Esophagus squamous epithelium (tissue), 5 donors: Measurements from ENCODE around the gene SEPTIN2. TPM values are rescaled to one million over a fixed set of nuclear protein-coding genes. Genes with fewer than 3 reads are reported as not detected.

ENCODE experiments used
- DNase-seq: peaks from one replicate; lab custom pipeline; 2025; lab: John Stamatoyannopoulos, UW
- H3K27ac ChIP-seq, 4 donors: fragments of 200-600 bp; sonication (generic); one replicate each; pipeline ENCODE4 v1.5.1; 2016 to 2019; ENCODE audit warnings: mild to moderate bottlenecking in 1 of 4
- H3K27me3 ChIP-seq, 4 donors: fragments of 200-600 bp; sonication (generic); 1 replicate in 3 of 4; 2 replicates in 1 of 4; pipeline versions ENCODE4 v1.5.1 to v1.6.0; 2017 to 2021; ENCODE audit warnings: antibody characterized with exemption in 1 of 4
- H3K36me3 ChIP-seq, 3 donors: fragments of 200-600 bp; sonication (generic); one replicate each; pipeline ENCODE4 v1.5.1; 2016 to 2019
- H3K4me1 ChIP-seq, 3 donors: fragments of 200-600 bp; sonication (generic); one replicate each; pipeline ENCODE4 v1.5.1; 2017 to 2019
- H3K4me3 ChIP-seq, 4 donors: fragments of 200-600 bp; sonication (generic); 1 replicate in 3 of 4; 2 replicates in 1 of 4; pipeline ENCODE4 v1.5.1; 2016 to 2019; ENCODE audit warnings: mild to moderate bottlenecking in 2 of 4, moderate library complexity in 1 of 4
- H3K9me3 ChIP-seq, 3 donors: fragments of 200-600 bp; sonication (generic); one replicate each; pipeline ENCODE4 v1.5.1; 2016 to 2019
- POLR2A ChIP-seq, 4 donors: fragments of 450-650 bp; IDR thresholded peaks; one replicate each; pipeline ENCODE4 v1.6.1; 2017; ENCODE audit warnings: antibody characterized with exemption in 4 of 4, mild to moderate bottlenecking in 4 of 4, moderate library complexity in 3 of 4
- WGBS, 2 donors: methylation state at CpG; one replicate each; pipeline ENCODE4 v1.1.5; 2018; 5-methylcytosine and 5-hydroxymethylcytosine counted together
- intact Hi-C: fragments of 100-400 bp; cut with DNase I; formaldehyde crosslinking; loops from one replicate; pipeline ENCODE4 v1.15.0; 2022
- total RNA-seq, 4 donors: library from RNA; depleted of rRNA; stranded (reverse); fragments of >200 nt; gene quantifications; one replicate each; pipeline ENCODE4 v1.1.0, GENCODE V29; 2016
- TF ChIP-seq, protein P1 (sequence below), 6 experiments: fragments of 450-650 bp in 4 of 6; fragments of 200-600 bp in 2 of 6; sonication (generic) in 2 of 6; IDR thresholded peaks; one replicate each; pipeline ENCODE4 v1.5.1; 2016 to 2019; ENCODE audit warnings: antibody characterized with exemption in 6 of 6, mild to moderate bottlenecking in 4 of 6, moderate library complexity in 4 of 6
- donor health status: DM: yes; HTN: yes; CAD: no.

The SEPTIN2 gene
- total RNA-seq, 4 donors from 2014 or later, result 95.9 to 236 (median 185) TPM

DNA sequence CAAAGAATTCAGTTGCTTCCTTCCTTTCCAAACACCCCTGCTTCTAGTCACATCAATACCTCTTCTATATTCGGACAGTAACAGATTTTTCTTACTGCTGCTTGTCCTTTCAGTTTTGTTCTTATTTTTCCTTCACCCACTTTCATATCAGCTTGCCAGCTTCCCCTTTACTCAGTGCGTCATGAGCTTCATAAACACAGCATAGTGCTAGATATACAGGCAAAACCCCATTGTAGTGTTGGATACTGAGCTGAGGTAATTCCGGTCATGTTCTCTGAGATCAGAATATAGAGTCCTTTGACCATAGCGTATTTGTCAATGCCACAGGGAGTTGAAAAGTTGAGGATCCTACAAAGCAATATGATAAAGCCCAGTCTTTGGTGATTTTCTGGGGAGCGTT is 42.7 kb downstream of the SEPTIN2 start:
- Histone ChIP-seq H3K4me1 (peaks cover 0 to 53% (median 19%) of the 10 kb centered on the region in 3 donors), H3K4me3 (no peak overlapping the region), H3K36me3 (peaks cover 0 to 20% (median 0%) of the 10 kb centered on the region in 3 donors), H3K27me3 (no peaks in the 10 kb centered on the region), H3K9me3 (no peaks in the 10 kb centered on the region), H3K27ac (peak overlapping the region in 1 of 4 donors; percentile 41)
- WGBS, 2 donors, result 78 to 88% methylated on average over 5 of the region's 5 CpGs
- no peak for DNase-seq
- no peak for TF ChIP-seq POLR2A (IDR thresholded peaks at IDR 0.05)
- TF ChIP-seq, protein P1, sequence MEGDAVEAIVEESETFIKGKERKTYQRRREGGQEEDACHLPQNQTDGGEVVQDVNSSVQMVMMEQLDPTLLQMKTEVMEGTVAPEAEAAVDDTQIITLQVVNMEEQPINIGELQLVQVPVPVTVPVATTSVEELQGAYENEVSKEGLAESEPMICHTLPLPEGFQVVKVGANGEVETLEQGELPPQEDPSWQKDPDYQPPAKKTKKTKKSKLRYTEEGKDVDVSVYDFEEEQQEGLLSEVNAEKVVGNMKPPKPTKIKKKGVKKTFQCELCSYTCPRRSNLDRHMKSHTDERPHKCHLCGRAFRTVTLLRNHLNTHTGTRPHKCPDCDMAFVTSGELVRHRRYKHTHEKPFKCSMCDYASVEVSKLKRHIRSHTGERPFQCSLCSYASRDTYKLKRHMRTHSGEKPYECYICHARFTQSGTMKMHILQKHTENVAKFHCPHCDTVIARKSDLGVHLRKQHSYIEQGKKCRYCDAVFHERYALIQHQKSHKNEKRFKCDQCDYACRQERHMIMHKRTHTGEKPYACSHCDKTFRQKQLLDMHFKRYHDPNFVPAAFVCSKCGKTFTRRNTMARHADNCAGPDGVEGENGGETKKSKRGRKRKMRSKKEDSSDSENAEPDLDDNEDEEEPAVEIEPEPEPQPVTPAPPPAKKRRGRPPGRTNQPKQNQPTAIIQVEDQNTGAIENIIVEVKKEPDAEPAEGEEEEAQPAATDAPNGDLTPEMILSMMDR (IDR thresholded peaks at IDR 0.05), result no peak
- intact Hi-C loops, result no loop called here

DNA sequence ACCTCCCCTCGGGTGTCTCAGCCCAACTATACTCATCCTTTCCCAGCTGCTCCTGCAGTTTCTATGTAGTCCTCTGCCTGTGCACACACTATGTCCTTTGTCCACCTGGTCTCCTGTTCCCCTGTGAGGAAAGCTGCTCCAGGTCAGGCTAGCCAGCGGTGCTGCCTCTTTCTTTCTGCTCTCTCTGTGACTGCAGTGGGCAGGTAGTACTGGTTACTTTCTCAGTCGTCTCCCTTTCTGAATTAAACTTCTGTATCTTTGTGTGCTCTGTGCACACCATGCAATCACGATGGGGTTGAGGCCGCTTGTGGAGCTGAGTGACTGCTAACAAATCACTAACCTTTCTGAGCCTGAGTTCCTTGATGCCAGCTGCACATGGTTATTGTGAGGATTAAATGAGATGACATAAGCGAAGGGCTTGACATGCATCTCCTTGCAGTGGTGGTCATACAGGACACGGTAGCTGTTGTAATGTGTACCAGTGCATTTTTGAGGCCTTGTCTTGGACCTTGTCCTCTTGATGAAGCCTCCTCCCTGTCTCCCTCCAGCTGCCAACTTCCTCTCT is 43.8 kb downstream of the SEPTIN2 start:
- peaks cover 0 to 52% (median 19%) of the 10 kb centered on the region in 3 donors for H3K4me1 ChIP-seq
- no peak overlapping the region for H3K27ac ChIP-seq

GRCh38 chr2:241363426-241363825 is 47.7 kb downstream of the SEPTIN2 start:
- Histone ChIP-seq H3K4me3 (no peak overlapping the region), H3K36me3 (peaks cover 0 to 11% (median 0%) of the 10 kb centered on the region in 3 donors), H3K4me1 (peaks cover 0 to 35% (median 3%) of the 10 kb centered on the region in 3 donors), H3K27ac (no peak overlapping the region), H3K27me3 (no peaks in the 10 kb centered on the region), H3K9me3 (no peaks in the 10 kb centered on the region)
- no peak for DNase-seq
- TF ChIP-seq, protein P1 (IDR thresholded peaks at IDR 0.05), result no peak
- TF ChIP-seq POLR2A (IDR thresholded peaks at IDR 0.05), result no peak
- WGBS, 2 donors, result 91 to 93% methylated on average over 6 to 7 of the region's 7 CpGs
- intact Hi-C loops, result no loop called here

More for the DNA sequence above, 43.8 kb downstream of the SEPTIN2 start:
- intact Hi-C loops, result no loop called here
- Histone ChIP-seq H3K36me3 (peaks cover 0 to 14% (median 0%) of the 10 kb centered on the region in 3 donors), H3K4me3 (no peak overlapping the region), H3K27me3 (no peaks in the 10 kb centered on the region), H3K9me3 (no peaks in the 10 kb centered on the region)
- WGBS, 2 donors, result 85 to 93% methylated on average over 7 of the region's 7 CpGs
- DNase-seq, result no peak
- TF ChIP-seq, protein P1 (IDR thresholded peaks at IDR 0.05), result no peak
- TF ChIP-seq POLR2A (IDR thresholded peaks at IDR 0.05), result no peak

GRCh38 chr2:241364781-241365180 is 49.1 kb downstream of the SEPTIN2 start:
- Histone ChIP-seq H3K9me3 (no peaks in the 10 kb centered on the region), H3K4me1 (peaks cover 0 to 29% (median 0%) of the 10 kb centered on the region in 3 donors), H3K27ac (no peak overlapping the region), H3K36me3 (peaks cover 0 to 11% (median 0%) of the 10 kb centered on the region in 3 donors), H3K27me3 (no peaks in the 10 kb centered on the region), H3K4me3 (no peak overlapping the region)
- TF ChIP-seq, protein P1 (IDR thresholded peaks at IDR 0.05), result no peak
- TF ChIP-seq POLR2A (IDR thresholded peaks at IDR 0.05), result no peak
- WGBS, 2 donors, result 63 to 64% methylated on average over 2 of the region's 2 CpGs
- DNase-seq, result no peak
- intact Hi-C loops, result no loop called here

DNA sequence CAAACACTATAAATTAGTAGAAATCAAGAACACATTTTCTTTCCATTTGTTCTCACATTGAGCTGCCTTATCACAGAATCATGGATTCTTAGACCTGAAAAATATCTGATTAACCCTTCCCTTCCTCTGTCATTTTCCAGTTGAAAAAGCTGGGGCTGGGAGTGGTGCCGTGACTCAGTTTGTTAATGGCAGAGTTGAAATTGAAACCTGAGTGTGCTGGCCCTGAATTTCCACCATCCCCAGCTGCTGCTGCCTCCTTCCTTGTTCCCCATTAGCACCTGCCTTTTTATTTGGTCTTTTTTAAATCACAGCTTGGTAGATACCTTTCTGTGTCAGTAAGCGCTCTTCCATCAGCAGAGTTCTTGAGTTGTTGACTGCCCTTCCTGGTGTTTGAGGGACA is 51.0 kb downstream of the SEPTIN2 start:
- intact Hi-C loops, result no loop called here
- TF ChIP-seq, protein P1 (IDR thresholded peaks at IDR 0.05), result no peak
- TF ChIP-seq POLR2A (IDR thresholded peaks at IDR 0.05), result no peak
- no peak overlapping the region for H3K27ac ChIP-seq
- WGBS, 2 donors, result 70 to 96% methylated on average over 2 of the region's 2 CpGs
- H3K4me1 ChIP-seq, result peaks cover 0 to 32% (median 0%) of the 10 kb centered on the region in 3 donors
- peaks cover 0 to 11% (median 0%) of the 10 kb centered on the region in 3 donors for H3K36me3 ChIP-seq
- no peak overlapping the region for H3K4me3 ChIP-seq
- no peak for DNase-seq
- H3K9me3 ChIP-seq, result no peaks in the 10 kb centered on the region
- H3K27me3 ChIP-seq, result no peaks in the 10 kb centered on the region
